Ovary (tissue), 9 donors: ENCODE data around the gene SH2D4B. TPM values are rescaled to one million over a fixed set of nuclear protein-coding genes. Genes with fewer than 3 reads are reported as not detected.

Experiments used
- DNase-seq, 5 donors: peaks; one replicate each; pipeline ENCODE4 v3.0.0-alpha.2; 2019 to 2020
- H3K27ac ChIP-seq, 2 donors: fragments of 200-600 bp; one replicate each; pipeline versions ENCODE4 v1.5.1 to v1.8.0; 2019 to 2022
- H3K27me3 ChIP-seq: fragments of 200-600 bp; one replicate; pipeline ENCODE4 v1.8.0; 2022
- H3K36me3 ChIP-seq: fragments of 200-600 bp; sonication (generic); one replicate; pipeline ENCODE4 v1.5.1; 2019
- H3K4me1 ChIP-seq: one replicate; pipeline ENCODE4 v1.8.1; 2013; ENCODE audit warnings: mild to moderate bottlenecking, moderate library complexity; ENCODE audit not compliant: insufficient read depth
- H3K4me3 ChIP-seq: fragments of 200-600 bp; sonication (generic); one replicate; pipeline ENCODE4 v1.5.1; 2017
- H3K9me3 ChIP-seq, 2 donors: fragments of 200-600 bp in 1 of 2; sonication (generic) in 1 of 2; one replicate each; pipeline versions ENCODE4 v1.5.1 to v1.8.1; 2013 to 2019; ENCODE audit warnings: mild to moderate bottlenecking in 1 of 2, moderate library complexity in 1 of 2
- EP300 ChIP-seq: sonication (generic); formaldehyde crosslinking; IDR thresholded peaks from one replicate; pipeline ENCODE4 v1.6.1; 2017; ENCODE audit warnings: antibody characterized with exemption
- POLR2A ChIP-seq: fragments of 450-650 bp; IDR thresholded peaks from one replicate; pipeline ENCODE4 v1.6.1; 2017; ENCODE audit warnings: antibody characterized with exemption, mild to moderate bottlenecking, moderate library complexity
- WGBS, 3 donors: extraction: QIAGEN DNeasy Blood & Tissue Kit in 1 of 3; methylation state at CpG; one replicate each; pipeline versions ENCODE4 v1.1.5 to v1.1.7; 2013 to 2017; 5-methylcytosine and 5-hydroxymethylcytosine counted together
- intact Hi-C, 4 donors: fragments of 100-400 bp; cut with DNase I; formaldehyde crosslinking; loops; one replicate each; pipeline versions ENCODE4 v1.11.0 to v1.15.1; 2022 to 2023
- polyA plus RNA-seq, 2 donors: library from polyadenylated mRNA; stranded (reverse); fragments of 200-250 nt in 1 of 2; fragments of 350-450 nt in 1 of 2; fragmentation: Illumina TruSeq in 1 of 2; extraction: RNeasy Lipid Tissue Mini Kit (QIAGEN cat#74804) in 1 of 2; gene quantifications; one replicate each; pipeline ENCODE4 v1.2.3, GENCODE V29; 2013 to 2014
- total RNA-seq, 7 donors: library from RNA; depleted of rRNA in 2 of 7; stranded (reverse); fragments of >200 nt in 2 of 7; fragmentation: NEBNext Ultra II Directional in 3 of 7; extraction: Animal tissue kit (Norgen Biotek cat#: 25700) in 3 of 7; gene quantifications; one replicate each; pipeline versions ENCODE4 v1.1.0 to v1.2.4, GENCODE V29; 2016 to 2023
- TF ChIP-seq, protein P1 (sequence below), 3 donors: fragments of 450-650 bp in 2 of 3; fragments of 200-600 bp in 1 of 3; IDR thresholded peaks; one replicate each; pipeline versions ENCODE4 v1.5.1 to v1.8.0; 2016 to 2022; ENCODE audit warnings: antibody characterized with exemption in 3 of 3, mild to moderate bottlenecking in 1 of 3
- donor health status: DM: no; HTN: no; CAD: no; lungs with moderate emphysema.
- donor health status: DM: no; HTN: no; CAD: no.
- donor health status: Bipolar disorder and iron deficiency.
- donor health status: DM: yes; HTN: yes; CAD: no.
- donor health status: DM: no; HTN: no; CAD: no.
- donor health status: DM: yes; HTN: yes; CAD: no.

SH2D4B gene
- total and polyA plus RNA-seq, 9 donors, result 0.05 to 0.53 (median 0.10) TPM; not detected in 5

DNA sequence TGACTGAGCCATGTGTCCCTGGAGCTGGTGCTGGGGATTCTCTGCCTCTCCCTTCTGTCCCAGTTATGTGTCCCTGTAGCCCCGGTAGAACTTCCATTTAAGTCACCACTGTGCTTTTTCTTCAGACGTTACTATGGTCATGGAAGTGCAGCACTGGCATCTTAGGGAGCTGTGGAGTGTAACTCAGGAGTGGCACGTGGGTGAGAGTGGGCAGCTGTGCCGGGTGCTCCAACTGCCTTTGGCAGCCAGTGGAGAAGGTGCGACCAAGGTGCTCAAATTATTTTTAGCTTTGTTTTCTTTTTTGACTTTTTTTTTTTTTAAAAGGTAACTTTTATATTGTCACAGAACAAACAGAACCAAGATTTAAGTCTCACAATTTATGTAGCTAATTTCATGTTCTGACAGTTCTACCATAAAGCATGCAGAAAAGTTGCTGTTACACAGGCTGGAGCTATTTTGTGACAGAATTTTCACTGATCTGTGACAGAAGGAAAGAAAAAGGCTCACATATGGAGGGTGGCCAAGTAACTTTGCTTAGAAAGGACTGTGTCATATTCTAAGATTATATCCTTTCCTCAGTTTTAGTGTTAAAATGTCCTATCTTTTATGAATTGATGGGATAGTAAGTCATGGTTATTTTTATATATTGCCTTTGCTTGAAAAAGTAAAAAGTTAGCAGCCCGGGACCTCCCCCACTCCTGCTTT is 73.9 kb downstream of the SH2D4B start:
- DNase-seq, result no peak
- H3K4me1 ChIP-seq, result no peaks in the 10 kb centered on the region
- H3K4me3 ChIP-seq, result no peak overlapping the region
- whole genome bisulfite sequencing, 3 donors, result 78 to 89% (median 79%) methylated on average over 6 of the region's 6 CpGs
- intact Hi-C loops, result no loop called here
- no peak overlapping the region for H3K27ac ChIP-seq
- no peaks in the 10 kb centered on the region for H3K27me3 ChIP-seq
- no peaks in the 10 kb centered on the region for H3K36me3 ChIP-seq
- TF ChIP-seq, protein P1, sequence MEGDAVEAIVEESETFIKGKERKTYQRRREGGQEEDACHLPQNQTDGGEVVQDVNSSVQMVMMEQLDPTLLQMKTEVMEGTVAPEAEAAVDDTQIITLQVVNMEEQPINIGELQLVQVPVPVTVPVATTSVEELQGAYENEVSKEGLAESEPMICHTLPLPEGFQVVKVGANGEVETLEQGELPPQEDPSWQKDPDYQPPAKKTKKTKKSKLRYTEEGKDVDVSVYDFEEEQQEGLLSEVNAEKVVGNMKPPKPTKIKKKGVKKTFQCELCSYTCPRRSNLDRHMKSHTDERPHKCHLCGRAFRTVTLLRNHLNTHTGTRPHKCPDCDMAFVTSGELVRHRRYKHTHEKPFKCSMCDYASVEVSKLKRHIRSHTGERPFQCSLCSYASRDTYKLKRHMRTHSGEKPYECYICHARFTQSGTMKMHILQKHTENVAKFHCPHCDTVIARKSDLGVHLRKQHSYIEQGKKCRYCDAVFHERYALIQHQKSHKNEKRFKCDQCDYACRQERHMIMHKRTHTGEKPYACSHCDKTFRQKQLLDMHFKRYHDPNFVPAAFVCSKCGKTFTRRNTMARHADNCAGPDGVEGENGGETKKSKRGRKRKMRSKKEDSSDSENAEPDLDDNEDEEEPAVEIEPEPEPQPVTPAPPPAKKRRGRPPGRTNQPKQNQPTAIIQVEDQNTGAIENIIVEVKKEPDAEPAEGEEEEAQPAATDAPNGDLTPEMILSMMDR (IDR thresholded peaks at IDR 0.05), result no peak
- TF ChIP-seq POLR2A, result no peak
- TF ChIP-seq EP300, result no peak
- H3K9me3 ChIP-seq, result no peaks in the 10 kb centered on the region

DNA sequence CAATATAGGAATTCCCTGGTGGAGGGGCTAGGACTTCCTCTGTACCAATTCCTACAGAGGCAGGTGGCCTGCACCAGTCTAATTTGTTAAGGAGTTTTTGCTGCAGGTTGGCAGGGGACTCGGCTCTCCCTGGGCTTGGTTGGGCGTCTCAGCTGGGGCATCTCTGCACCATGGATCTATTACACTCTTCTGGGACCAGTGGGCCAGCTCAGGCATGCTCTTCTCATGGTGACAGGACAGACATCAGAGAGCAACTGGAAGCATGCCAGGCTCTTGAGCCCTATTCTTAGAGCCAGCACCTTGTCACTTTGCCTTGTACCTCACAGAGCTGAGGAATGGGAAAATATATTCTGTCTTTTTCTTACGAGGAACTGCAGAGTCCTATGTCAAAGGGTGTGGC is 74.6 kb downstream of the SH2D4B start:
- no peaks in the 10 kb centered on the region for H3K36me3 ChIP-seq
- no peak overlapping the region for H3K27ac ChIP-seq
- DNase-seq, result no peak
- H3K9me3 ChIP-seq, result no peaks in the 10 kb centered on the region
- no peaks in the 10 kb centered on the region for H3K27me3 ChIP-seq
- intact Hi-C loops, result no loop called here
- 74 to 86% (median 78%) methylated on average over 3 of the region's 3 CpGs for WGBS, 3 donors
- TF ChIP-seq POLR2A, result no peak
- no peaks in the 10 kb centered on the region for H3K4me1 ChIP-seq
- no peak overlapping the region for H3K4me3 ChIP-seq

DNA sequence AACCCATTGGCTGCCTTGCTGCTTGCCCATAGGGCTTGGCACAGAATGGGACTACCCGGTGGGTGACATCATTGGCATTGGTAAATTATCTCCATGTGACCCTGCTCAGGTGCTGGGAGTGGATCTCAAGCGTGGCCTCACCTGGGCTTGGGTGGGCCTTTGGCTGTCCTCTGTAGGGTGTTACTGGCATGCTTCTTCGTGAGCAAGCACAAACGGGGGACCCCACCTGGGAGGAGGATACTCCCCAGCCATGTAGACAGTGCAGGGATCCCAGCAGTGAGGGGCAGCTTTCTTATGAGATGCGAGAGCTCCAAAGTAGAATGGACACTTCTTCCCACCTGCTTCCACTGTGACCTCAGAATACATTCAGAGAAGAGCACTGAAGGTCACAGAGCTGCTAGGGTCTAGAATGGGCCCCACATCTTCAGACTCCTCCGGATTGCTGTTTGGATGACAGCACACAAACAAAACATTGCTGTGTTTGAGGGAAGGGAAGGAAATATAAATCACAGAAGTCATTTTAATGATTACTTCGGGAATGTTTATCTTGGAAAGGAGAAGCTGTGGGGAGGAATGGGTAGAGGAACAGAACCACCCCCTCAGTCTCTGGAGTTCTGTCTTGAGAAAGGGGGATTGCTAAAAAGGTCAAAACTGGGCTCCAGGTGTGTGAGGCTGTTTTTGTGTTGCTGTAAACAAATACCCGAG is 75.9 kb downstream of the SH2D4B start:
- Histone ChIP-seq H3K36me3 (no peaks in the 10 kb centered on the region), H3K4me1 (no peaks in the 10 kb centered on the region), H3K27me3 (no peaks in the 10 kb centered on the region), H3K4me3 (no peak overlapping the region), H3K9me3 (no peaks in the 10 kb centered on the region), H3K27ac (no peak overlapping the region)
- no peak for DNase-seq
- TF ChIP-seq, protein P1 (IDR thresholded peaks at IDR 0.05), result no peak
- TF ChIP-seq POLR2A (no peak), EP300 (no peak)
- 52 to 64% (median 55%) methylated on average over 8 of the region's 8 CpGs for WGBS, 3 donors
- intact Hi-C loops, result no loop called here

DNA sequence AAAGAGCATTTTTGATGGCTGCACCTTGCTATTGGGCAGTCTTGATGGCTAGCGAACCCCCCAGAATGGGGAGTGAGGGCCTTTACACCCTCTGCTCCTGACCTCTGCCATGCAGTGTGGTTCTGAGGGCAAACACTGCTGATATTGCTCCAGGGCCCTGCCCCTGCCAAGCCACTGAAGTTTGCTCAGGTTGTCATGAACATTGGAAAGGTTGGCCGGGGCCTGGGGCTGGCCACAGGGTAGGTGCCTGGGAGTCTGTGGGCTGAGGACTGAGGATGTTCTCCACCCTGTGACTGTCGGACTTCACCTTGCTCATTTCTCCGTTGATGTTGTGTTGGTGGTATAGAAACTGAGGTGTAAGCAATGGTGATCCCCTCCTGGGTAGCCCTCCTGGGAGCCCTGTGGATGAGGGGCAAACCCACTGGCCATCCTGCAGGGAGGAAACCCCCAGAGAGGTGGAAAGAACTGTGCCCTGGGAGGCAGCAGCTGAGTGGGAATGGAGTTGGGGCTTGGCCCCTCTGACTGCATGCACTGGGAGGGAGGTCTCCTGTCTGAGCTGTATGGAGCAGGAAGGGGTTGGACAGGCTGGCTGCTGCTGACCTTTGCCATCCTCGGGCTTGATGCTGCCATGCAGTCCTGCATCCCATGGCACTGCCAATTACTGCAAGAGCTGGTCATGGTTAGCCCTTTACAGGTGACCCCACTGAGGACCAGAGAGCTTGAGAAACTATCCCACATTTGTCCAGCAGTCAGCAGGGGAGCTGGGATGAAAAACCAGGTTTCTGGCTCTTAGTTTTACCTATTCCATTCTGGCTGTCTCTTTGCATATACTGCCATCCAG is 77.1 kb downstream of the SH2D4B start:
- no peak overlapping the region for H3K4me3 ChIP-seq
- TF ChIP-seq POLR2A, result no peak
- no peak for TF ChIP-seq EP300
- TF ChIP-seq, protein P1 (IDR thresholded peaks at IDR 0.05), result no peak
- no peaks in the 10 kb centered on the region for H3K27me3 ChIP-seq
- H3K36me3 ChIP-seq, result no peaks in the 10 kb centered on the region
- no peaks in the 10 kb centered on the region for H3K4me1 ChIP-seq
- H3K27ac ChIP-seq, result no peak overlapping the region
- intact Hi-C loops, result no loop called here
- H3K9me3 ChIP-seq, result no peaks in the 10 kb centered on the region
- 89 to 93% (median 91%) methylated on average over 5 of the region's 5 CpGs for WGBS, 3 donors
- no peak for DNase-seq
